Sigmoid colon (tissue), 4 donors: ENCODE measurements around the gene ZNF280B.

ENCODE experiments used
- EP300 ChIP-seq, 4 donors: sonication (generic); formaldehyde crosslinking; IDR thresholded peaks; one replicate each; pipeline ENCODE4 v1.6.1; 2017; ENCODE audit warnings: antibody characterized with exemption in 4 of 4
- POLR2A ChIP-seq, 2 donors: fragments of 450-650 bp; IDR thresholded peaks; one replicate each; pipeline ENCODE4 v1.6.1; 2016; ENCODE audit warnings: antibody characterized with exemption in 2 of 2, mild to moderate bottlenecking in 2 of 2, moderate library complexity in 2 of 2
- POLR2AphosphoS5 ChIP-seq, 4 donors: sonication (generic); formaldehyde crosslinking; IDR thresholded peaks; one replicate each; pipeline ENCODE4 v1.6.1; 2017; ENCODE audit warnings: antibody characterized with exemption in 4 of 4
- TF ChIP-seq, protein P1 (sequence below), 4 experiments: fragments of 450-650 bp in 3 of 4; fragments of 200-600 bp in 1 of 4; IDR thresholded peaks; one replicate each; pipeline ENCODE4 v1.5.1; 2016 to 2019; ENCODE audit warnings: antibody characterized with exemption in 4 of 4, mild to moderate bottlenecking in 3 of 4, moderate library complexity in 2 of 4

DNA sequence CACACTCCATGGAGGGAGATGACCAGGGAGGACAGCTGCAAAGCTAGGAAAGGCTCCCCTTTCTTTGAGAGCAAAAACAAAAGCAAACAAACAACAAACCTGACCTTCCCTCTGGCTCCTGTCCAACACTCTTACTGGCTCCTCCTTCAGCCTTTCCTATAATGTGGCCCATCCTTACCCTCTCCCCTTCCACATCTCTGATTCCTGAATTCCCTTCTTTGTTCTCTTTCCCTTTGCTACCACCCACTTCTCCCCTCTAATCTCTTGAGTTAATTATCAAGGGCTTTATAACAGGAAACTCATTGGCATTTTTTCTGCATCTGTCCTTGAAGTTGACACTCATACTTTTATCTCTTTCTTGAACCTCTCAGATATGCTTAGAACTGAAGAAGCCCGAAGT is 56.3 kb downstream of the ZNF280B start:
- TF ChIP-seq POLR2AphosphoS5 (IDR thresholded peaks at IDR 0.05) (no peak), POLR2A (IDR thresholded peaks at IDR 0.05) (no peak), EP300 (IDR thresholded peaks at IDR 0.05) (no peak)
- TF ChIP-seq, protein P1, sequence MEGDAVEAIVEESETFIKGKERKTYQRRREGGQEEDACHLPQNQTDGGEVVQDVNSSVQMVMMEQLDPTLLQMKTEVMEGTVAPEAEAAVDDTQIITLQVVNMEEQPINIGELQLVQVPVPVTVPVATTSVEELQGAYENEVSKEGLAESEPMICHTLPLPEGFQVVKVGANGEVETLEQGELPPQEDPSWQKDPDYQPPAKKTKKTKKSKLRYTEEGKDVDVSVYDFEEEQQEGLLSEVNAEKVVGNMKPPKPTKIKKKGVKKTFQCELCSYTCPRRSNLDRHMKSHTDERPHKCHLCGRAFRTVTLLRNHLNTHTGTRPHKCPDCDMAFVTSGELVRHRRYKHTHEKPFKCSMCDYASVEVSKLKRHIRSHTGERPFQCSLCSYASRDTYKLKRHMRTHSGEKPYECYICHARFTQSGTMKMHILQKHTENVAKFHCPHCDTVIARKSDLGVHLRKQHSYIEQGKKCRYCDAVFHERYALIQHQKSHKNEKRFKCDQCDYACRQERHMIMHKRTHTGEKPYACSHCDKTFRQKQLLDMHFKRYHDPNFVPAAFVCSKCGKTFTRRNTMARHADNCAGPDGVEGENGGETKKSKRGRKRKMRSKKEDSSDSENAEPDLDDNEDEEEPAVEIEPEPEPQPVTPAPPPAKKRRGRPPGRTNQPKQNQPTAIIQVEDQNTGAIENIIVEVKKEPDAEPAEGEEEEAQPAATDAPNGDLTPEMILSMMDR (IDR thresholded peaks at IDR 0.05) = no peak
